OCI-LY1 (cell line): ENCODE data around the gene RAPGEF2.

Source experiments
- H2AFZ ChIP-seq: fragments of 200-600 bp; sonication (generic), shearing (Covaris generic); 2 replicates; pipeline ENCODE4 v1.6.0; 2014; ENCODE audit warnings: antibody characterized with exemption, mild to moderate bottlenecking, low read length
- H3F3A ChIP-seq: fragments of 200-600 bp; sonication (generic), shearing (Covaris generic); 2 replicates; pipeline ENCODE4 v1.6.0; 2014; ENCODE audit warnings: mild to moderate bottlenecking, antibody characterized with exemption, low read length, moderate library complexity; ENCODE audit not compliant: insufficient read depth
- H3K27ac ChIP-seq: fragments of 200-600 bp; sonication (generic); 2 replicates; pipeline ENCODE4 v1.5.1; 2014; ENCODE audit warnings: low read length, mixed run types, mild to moderate bottlenecking, low read depth; ENCODE audit not compliant: poor library complexity, severe bottlenecking
- H3K27me3 ChIP-seq: fragments of 200-600 bp; sonication (generic); 2 replicates; pipeline ENCODE4 v1.6.0; 2014; ENCODE audit warnings: antibody characterized with exemption, mild to moderate bottlenecking, low read length, moderate library complexity; ENCODE audit not compliant: insufficient read depth
- H3K36me3 ChIP-seq: fragments of 200-600 bp; sonication (generic); 2 replicates; pipeline ENCODE4 v1.6.1; 2014; ENCODE audit warnings: mild to moderate bottlenecking, antibody characterized with exemption, low read length, moderate library complexity, mixed read lengths; ENCODE audit not compliant: insufficient read depth
- H3K4me1 ChIP-seq: fragments of 200-600 bp; sonication (generic); 2 replicates; pipeline ENCODE4 v1.5.1; 2014; ENCODE audit warnings: mild to moderate bottlenecking, low read length, moderate library complexity; ENCODE audit not compliant: insufficient read depth, severe bottlenecking
- H3K4me2 ChIP-seq: fragments of 200-600 bp; sonication (generic), shearing (Covaris generic); 2 replicates; pipeline ENCODE4 v1.6.1; 2014; ENCODE audit warnings: low read length
- H3K4me3 ChIP-seq: fragments of 200-600 bp; sonication (generic); 2 replicates; pipeline ENCODE4 v1.5.1; 2014; ENCODE audit warnings: low read length, low read depth, mild to moderate bottlenecking, mixed read lengths; ENCODE audit not compliant: poor library complexity, severe bottlenecking
- H3K79me2 ChIP-seq: fragments of 200-600 bp; shearing (Covaris generic); 2 replicates; pipeline ENCODE4 v1.6.1; 2016; ENCODE audit warnings: mixed run types, low read length, mixed read lengths; ENCODE audit not compliant: insufficient read depth
- H3K9ac ChIP-seq: fragments of 200-600 bp; sonication (generic), shearing (Covaris generic); 2 replicates; pipeline ENCODE4 v1.6.1; 2014; ENCODE audit warnings: mild to moderate bottlenecking, low read length, mixed read lengths
- H3K9me2 ChIP-seq: fragments of 200-600 bp; sonication (generic), shearing (Covaris generic); 2 replicates; pipeline ENCODE4 v1.6.1; 2014; ENCODE audit warnings: low read depth, mild to moderate bottlenecking, low read length, mixed read lengths
- H3K9me3 ChIP-seq: fragments of 200-600 bp; shearing (Covaris generic); 2 replicates; pipeline ENCODE4 v1.6.1; 2014; ENCODE audit warnings: low read length, mixed read lengths
- H4K20me1 ChIP-seq: fragments of 200-600 bp; sonication (generic), shearing (Covaris generic); 2 replicates; pipeline ENCODE4 v1.6.0; 2016; ENCODE audit warnings: mild to moderate bottlenecking, low read length; ENCODE audit not compliant: insufficient read depth
- CTCF ChIP-seq: fragments of 200-600 bp; sonication (generic), shearing (Covaris generic); IDR thresholded peaks from 2 replicates; pipeline ENCODE4 v1.5.1; 2017; ENCODE audit warnings: mild to moderate bottlenecking, antibody characterized with exemption, low read length, moderate library complexity, mixed read lengths
- EZH2 ChIP-seq: fragments of 200-600 bp; sonication (generic), shearing (Covaris generic); IDR thresholded peaks from 2 replicates; pipeline ENCODE4 v1.8.0; 2017; ENCODE audit warnings: borderline replicate concordance, mixed run types, mild to moderate bottlenecking, antibody characterized with exemption, low read length, moderate library complexity, mixed read lengths

Gene RAPGEF2

GRCh38 chr4:159212675-159213293 lies 109.9 kb downstream of the RAPGEF2 start:
- Histone ChIP-seq H3K4me1 (no peaks in the 10 kb centered on the region), H3F3A (no peaks in the 10 kb centered on the region), H3K4me3 (no peak overlapping the region), H3K79me2 (no peaks in the 10 kb centered on the region), H2AFZ (no peak overlapping the region), H4K20me1 (no peaks in the 10 kb centered on the region), H3K9me2 (no peaks in the 10 kb centered on the region), H3K27ac (no peak overlapping the region), H3K9me3 (no peaks in the 10 kb centered on the region), H3K4me2 (no peak overlapping the region), H3K9ac (no peak overlapping the region), H3K27me3 (no peaks in the 10 kb centered on the region), H3K36me3 (no peaks in the 10 kb centered on the region)
- TF ChIP-seq CTCF: no peak
- no peak for TF ChIP-seq EZH2

DNA sequence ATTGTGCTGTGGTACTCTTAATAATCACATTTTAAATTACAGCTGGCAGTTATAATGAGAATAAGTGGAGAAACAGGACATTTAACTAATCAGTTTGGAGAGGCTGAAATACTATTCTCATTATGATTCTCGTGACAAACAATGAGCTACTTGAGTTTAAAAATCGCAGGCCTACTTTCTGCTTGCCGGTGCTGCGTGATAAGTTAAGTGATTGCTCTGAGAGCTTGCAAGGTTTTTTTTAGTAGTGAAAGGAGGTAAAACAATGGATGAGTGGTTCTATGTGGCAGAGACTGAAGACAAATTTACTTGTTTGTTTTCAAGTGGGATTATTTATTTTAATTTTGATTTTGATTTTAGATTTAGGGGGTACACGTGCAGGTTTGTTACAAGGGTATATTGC lies 114.0 kb downstream of the RAPGEF2 start:
- Histone ChIP-seq H3K9ac (no peak overlapping the region), H3K9me3 (no peaks in the 10 kb centered on the region), H3K36me3 (no peaks in the 10 kb centered on the region), H3K79me2 (no peaks in the 10 kb centered on the region), H3K4me1 (no peaks in the 10 kb centered on the region), H3K27ac (no peak overlapping the region), H3K27me3 (no peaks in the 10 kb centered on the region), H4K20me1 (no peaks in the 10 kb centered on the region; the same call in 1 of the 2 replicates), H3K9me2 (no peaks in the 10 kb centered on the region), H3F3A (no peaks in the 10 kb centered on the region), H3K4me2 (no peak overlapping the region), H2AFZ (no peak overlapping the region), H3K4me3 (no peak overlapping the region)
- no peak for TF ChIP-seq EZH2
- TF ChIP-seq CTCF: no peak

DNA sequence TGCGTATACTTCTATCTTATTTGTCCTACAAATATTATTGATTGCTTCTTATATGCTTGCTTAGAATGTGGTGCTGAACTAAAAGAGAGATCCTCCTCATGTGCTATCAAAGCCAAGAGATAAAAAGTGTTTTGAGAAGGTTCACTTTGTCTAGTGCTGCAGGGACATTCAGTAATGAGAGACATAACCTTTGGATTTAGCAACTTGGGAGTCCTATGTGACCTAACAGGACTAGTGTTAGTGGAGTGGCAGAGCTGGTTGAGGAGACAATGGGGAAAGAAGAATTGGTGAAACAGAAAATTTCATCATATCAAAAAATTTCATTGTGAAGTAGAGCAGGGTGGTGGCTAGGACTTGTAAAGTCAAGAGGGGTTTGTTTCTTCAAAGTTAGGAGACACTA lies 117.0 kb downstream of the RAPGEF2 start:
- no peak overlapping the region for H3K9ac ChIP-seq

More for the DNA sequence above, 117.0 kb downstream of the RAPGEF2 start:
- Histone ChIP-seq H3K79me2 (no peaks in the 10 kb centered on the region), H2AFZ (no peak overlapping the region), H3F3A (no peaks in the 10 kb centered on the region), H3K4me1 (no peaks in the 10 kb centered on the region), H3K4me2 (no peak overlapping the region), H3K27me3 (no peaks in the 10 kb centered on the region), H3K4me3 (no peak overlapping the region), H3K9me3 (no peaks in the 10 kb centered on the region), H4K20me1 (no peaks in the 10 kb centered on the region; the same call in 1 of the 2 replicates), H3K9me2 (no peaks in the 10 kb centered on the region), H3K27ac (no peak overlapping the region), H3K36me3 (no peaks in the 10 kb centered on the region)
- TF ChIP-seq CTCF: no peak
- TF ChIP-seq EZH2: no peak
